Regular cardiac myocyte (primary cell): ENCODE measurements around the gene CENPVL2. TPM values are rescaled to one million over a fixed set of nuclear protein-coding genes. Genes with fewer than 3 reads are reported as not detected.

Source experiments
- total RNA-seq: library from RNA; depleted of rRNA; stranded (reverse); fragments of >200 nt; gene quantifications from 2 replicates; pipeline ENCODE4 v1.2.3, GENCODE V29; 2014

Gene CENPVL2
- not detected in 2 replicates for total RNA-seq

GRCh38 chrX:51682720-51683062, at the start of gene CENPVL2:
Gene CENPVL2, minus strand, starts transcription at chrX:51682831. Its CDS starts 0 bp downstream, at chrX:51682831.

GRCh38 chrX:51710277-51711164, 27.9 kb upstream of the CENPVL2 start, which contains the start of gene CENPVL1:
Gene CENPVL1, plus strand, starts transcription at chrX:51710512. Its CDS starts 0 bp downstream, at chrX:51710512.

Other genes starting within 250 kb of the CENPVL2 start
- gene NUDT11, start 186.2 kb downstream of the CENPVL2 start, total RNA-seq, result 7.6 and 14.0 TPM in 2 replicates
- gene CENPVL3, start 63.9 kb downstream of the CENPVL2 start, total RNA-seq, result not detected in 2 replicates
- gene CENPVL1, start 27.7 kb upstream of the CENPVL2 start, total RNA-seq, result not detected in 2 replicates
- gene GSPT2, start 60.6 kb upstream of the CENPVL2 start, total RNA-seq, result 5.4 and 6.3 TPM in 2 replicates
- gene MAGED1, start 210.8 kb upstream of the CENPVL2 start, total RNA-seq, result 95.6 and 151 TPM in 2 replicates